Measurements from ENCODE around the gene AMER1. TPM values are rescaled to one million over a fixed set of nuclear protein-coding genes. Genes with fewer than 3 reads are reported as not detected.

AMER1 gene
- total RNA-seq, 1 donor from 2014 or later: 15.8 TPM

- Mint-ChIP-seq H3K4me1 (peaks cover 12% of the 10 kb centered on the region), H3K27me3 (ENCODE audit: low read depth) (no peaks in the 10 kb centered on the region), H3K4me3 (no peak overlapping the region), H3K27ac (no peak overlapping the region), H3K9me3 (peaks cover 16% of the 10 kb centered on the region), H3K36me3 (peaks cover 7% of the 10 kb centered on the region)
- TF ChIP-seq CTCF (IDR thresholded peaks at IDR 0.05; ENCODE audit: unreplicated experiment): no peak
- DNase-seq (ENCODE audit: low spot score in 2 of 2, unreplicated experiment in 2 of 2): no peak
Observed at GRCh38 chrX:64196606-64197005, 8.9 kb downstream of the AMER1 start.

GRCh38 chrX:64195862-64196261 lies 9.6 kb downstream of the AMER1 start:
- Mint-ChIP-seq H3K27me3 (ENCODE audit: low read depth) (no peaks in the 10 kb centered on the region), H3K4me3 (no peak overlapping the region), H3K4me1 (peaks cover 12% of the 10 kb centered on the region), H3K9me3 (peaks cover 16% of the 10 kb centered on the region), H3K36me3 (peaks cover 13% of the 10 kb centered on the region), H3K27ac (no peak overlapping the region)
- no peak for TF ChIP-seq CTCF (IDR thresholded peaks at IDR 0.05; ENCODE audit: unreplicated experiment)
- DNase-seq (ENCODE audit: low spot score in 2 of 2, unreplicated experiment in 2 of 2): no peak

- TF ChIP-seq CTCF (IDR thresholded peaks at IDR 0.05; ENCODE audit: unreplicated experiment): no peak
- no peak for DNase-seq (ENCODE audit: low spot score in 2 of 2, unreplicated experiment in 2 of 2)
- peaks cover 6% of the 10 kb centered on the region for H3K4me1 Mint-ChIP-seq
- H3K9me3 Mint-ChIP-seq: peaks cover 4% of the 10 kb centered on the region
- no peak overlapping the region for H3K27ac Mint-ChIP-seq
- H3K27me3 Mint-ChIP-seq (ENCODE audit: low read depth): no peaks in the 10 kb centered on the region
- peaks cover 13% of the 10 kb centered on the region for H3K36me3 Mint-ChIP-seq
- no peak overlapping the region for H3K4me3 Mint-ChIP-seq
Observed at GRCh38 chrX:64192673-64193072, 12.8 kb downstream of the AMER1 start.

GRCh38 chrX:64192040-64192439 lies 13.5 kb downstream of the AMER1 start:
- Mint-ChIP-seq H3K9me3 (peaks cover 4% of the 10 kb centered on the region), H3K4me3 (no peak overlapping the region)

GRCh38 chrX:64191281-64192010 lies 14.1 kb downstream of the AMER1 start:
- Mint-ChIP-seq H3K27ac (no peak overlapping the region), H3K36me3 (peaks cover 13% of the 10 kb centered on the region), H3K4me3 (no peak overlapping the region), H3K27me3 (ENCODE audit: low read depth) (no peaks in the 10 kb centered on the region), H3K4me1 (peaks cover 6% of the 10 kb centered on the region), H3K9me3 (peaks cover 4% of the 10 kb centered on the region)
- no peak for TF ChIP-seq CTCF (IDR thresholded peaks at IDR 0.05; ENCODE audit: unreplicated experiment)
- no peak for DNase-seq (ENCODE audit: low spot score in 2 of 2, unreplicated experiment in 2 of 2)

More at GRCh38 chrX:64192040-64192439, 13.5 kb downstream of the AMER1 start:
- no peak overlapping the region for H3K27ac Mint-ChIP-seq
- no peaks in the 10 kb centered on the region for H3K27me3 Mint-ChIP-seq (ENCODE audit: low read depth)
- TF ChIP-seq CTCF (IDR thresholded peaks at IDR 0.05; ENCODE audit: unreplicated experiment): no peak
- no peak for DNase-seq (ENCODE audit: low spot score in 2 of 2, unreplicated experiment in 2 of 2)
- peaks cover 13% of the 10 kb centered on the region for H3K36me3 Mint-ChIP-seq
- peaks cover 6% of the 10 kb centered on the region for H3K4me1 Mint-ChIP-seq

All from mesothelial cell of epicardium (in vitro differentiated cells).